Activated T-cell treated with anti-CD3 and anti-CD28 coated beads, Interleukin-2, amount 50 U/mL, for 72 hours (primary cell): ENCODE results near the gene C1orf52. TPM values are rescaled to one million over a fixed set of nuclear protein-coding genes. Genes with fewer than 3 reads are reported as not detected.
A peak's percentile ranks its signal among the peaks of the same experiment; 100 is the strongest.

Experiments
- ATAC-seq, 2 donors: fragments of 150-1000 bp; cut with Tn5 transposase; replicated peaks in 1 of 2; 2 replicates each; pipeline ENCODE4 v1.10.0; 2021; ENCODE audit warnings: moderate library complexity in 2 of 2, mild to moderate bottlenecking in 1 of 2
- DNase-seq, 2 donors: peaks; one replicate each; pipeline ENCODE4 v3.0.0; 2021 to 2022; ENCODE audit warnings: mixed read lengths in 1 of 2
- H3K27ac Mint-ChIP-seq: one replicate; pipeline ENCODE4 v1.8.0; 2022; ENCODE audit warnings: mild to moderate bottlenecking, moderate library complexity, mixed read lengths
- H3K27me3 Mint-ChIP-seq: one replicate; pipeline ENCODE4 v1.8.0; 2022; ENCODE audit warnings: low read depth, mixed read lengths
- H3K36me3 Mint-ChIP-seq, 2 donors: one replicate each; pipeline ENCODE4 v1.8.0; 2022; ENCODE audit warnings: mixed read lengths in 2 of 2, mild to moderate bottlenecking in 1 of 2; ENCODE audit not compliant: insufficient read depth in 2 of 2
- H3K4me1 Mint-ChIP-seq: one replicate; pipeline ENCODE4 v1.8.0; 2022; ENCODE audit warnings: low read depth, mixed read lengths
- H3K4me3 Mint-ChIP-seq, 2 donors: one replicate each; pipeline ENCODE4 v1.8.0; 2022; ENCODE audit warnings: mild to moderate bottlenecking in 2 of 2, mixed read lengths in 2 of 2, moderate library complexity in 2 of 2
- H3K9me3 Mint-ChIP-seq, 2 donors: one replicate each; pipeline ENCODE4 v1.8.0; 2022; ENCODE audit warnings: mixed read lengths in 2 of 2
- total RNA-seq, 2 donors: library from RNA; stranded (reverse); gene quantifications; one replicate each; pipeline ENCODE4 v1.2.3, GENCODE V29; 2022

The C1orf52 gene
- total RNA-seq, 2 donors from 2014 or later: 23.3 to 25.6 TPM

DNA sequence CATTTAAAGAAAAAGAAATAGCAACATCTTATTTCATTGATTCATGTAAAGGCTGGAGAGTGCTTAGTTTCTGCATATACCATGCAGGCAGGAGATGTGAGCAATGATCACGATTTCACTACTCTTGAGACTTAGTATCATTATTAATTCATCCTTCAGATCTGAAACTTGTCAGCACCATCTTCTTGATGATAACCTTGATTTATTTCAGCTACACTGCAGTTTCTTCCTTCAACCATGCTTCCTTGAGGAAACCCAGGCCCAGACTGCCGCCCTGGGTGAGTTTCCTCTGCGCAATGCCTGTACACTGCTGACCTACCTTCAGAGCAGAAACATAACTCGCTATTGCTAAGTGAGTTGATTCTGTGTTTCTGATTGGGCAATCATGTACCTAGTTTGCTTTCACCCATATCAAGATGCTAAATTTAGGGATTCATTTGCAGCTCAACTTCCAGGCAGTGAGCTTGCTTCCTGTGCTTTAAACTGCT, 30.4 kb upstream of the C1orf52 start:
- ATAC-seq (peak; percentile 63 to 67), DNase-seq (no peak)
- no peaks in the 10 kb centered on the region for H3K9me3 Mint-ChIP-seq
- H3K27ac Mint-ChIP-seq: no peak overlapping the region
- H3K27me3 Mint-ChIP-seq: peaks cover 43% of the 10 kb centered on the region
- H3K4me1 Mint-ChIP-seq: peaks cover 19% of the 10 kb centered on the region
- no peak overlapping the region for H3K4me3 Mint-ChIP-seq
- no peaks in the 10 kb centered on the region for H3K36me3 Mint-ChIP-seq

DNA sequence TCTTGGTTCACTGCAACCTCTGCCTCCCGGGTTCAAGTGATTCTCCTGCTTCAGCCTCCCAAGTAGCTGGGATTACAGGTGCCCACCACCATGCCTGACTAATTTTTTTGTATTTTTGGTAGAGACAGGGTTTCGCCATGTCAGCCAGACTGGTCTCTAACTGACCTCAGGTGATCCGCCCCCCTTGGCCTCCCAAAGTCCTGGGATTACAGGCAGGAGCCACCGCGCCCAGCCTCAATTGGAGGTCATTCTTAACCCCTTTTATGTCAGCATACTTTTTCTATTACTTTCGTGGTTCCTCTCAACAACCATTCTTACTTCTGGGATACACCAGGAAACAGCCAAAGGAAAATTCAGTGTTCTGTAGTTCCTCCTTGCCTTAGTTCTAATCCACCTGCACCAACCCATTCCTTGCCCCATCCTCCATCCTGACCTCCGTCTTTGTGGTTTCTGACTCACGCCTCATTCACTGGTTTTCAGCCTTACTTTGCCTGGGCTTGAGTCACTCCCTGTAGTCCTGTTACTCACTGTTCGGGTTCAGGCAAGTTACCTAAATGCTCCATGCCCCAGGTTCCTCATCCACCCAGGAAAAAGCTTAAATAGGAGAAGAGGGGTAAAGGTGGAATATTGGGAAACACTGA, 29.9 kb upstream of the C1orf52 start:
- ATAC-seq: peak; percentile 95 to 96
- Mint-ChIP-seq H3K27ac (no peak overlapping the region), H3K27me3 (peaks cover 43% of the 10 kb centered on the region), H3K9me3 (no peaks in the 10 kb centered on the region), H3K4me3 (no peak overlapping the region), H3K36me3 (no peaks in the 10 kb centered on the region), H3K4me1 (peaks cover 13% of the 10 kb centered on the region)
- DNase-seq: peak; percentile 51 to 54

DNA sequence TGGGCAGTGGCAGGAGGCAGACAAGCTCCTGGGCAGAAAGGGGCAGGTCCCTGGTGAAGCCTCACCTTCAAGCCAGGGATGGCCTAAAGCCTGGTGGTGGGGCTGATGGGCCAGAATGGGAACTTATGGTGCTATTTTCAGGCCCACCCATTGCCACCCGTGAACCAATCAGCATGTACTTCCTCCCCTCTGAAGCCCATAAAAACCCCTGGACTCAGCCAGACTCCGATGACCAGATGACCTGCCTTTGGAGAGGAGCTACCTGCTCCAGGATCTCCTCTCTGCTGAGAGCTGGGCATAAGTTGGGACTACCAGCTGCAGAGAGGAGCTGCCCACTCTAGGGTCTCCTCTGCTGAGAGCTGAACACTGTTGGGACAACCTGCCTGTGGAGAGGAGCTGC, 24.7 kb upstream of the C1orf52 start:
- no peak overlapping the region for H3K27ac Mint-ChIP-seq

DNA sequence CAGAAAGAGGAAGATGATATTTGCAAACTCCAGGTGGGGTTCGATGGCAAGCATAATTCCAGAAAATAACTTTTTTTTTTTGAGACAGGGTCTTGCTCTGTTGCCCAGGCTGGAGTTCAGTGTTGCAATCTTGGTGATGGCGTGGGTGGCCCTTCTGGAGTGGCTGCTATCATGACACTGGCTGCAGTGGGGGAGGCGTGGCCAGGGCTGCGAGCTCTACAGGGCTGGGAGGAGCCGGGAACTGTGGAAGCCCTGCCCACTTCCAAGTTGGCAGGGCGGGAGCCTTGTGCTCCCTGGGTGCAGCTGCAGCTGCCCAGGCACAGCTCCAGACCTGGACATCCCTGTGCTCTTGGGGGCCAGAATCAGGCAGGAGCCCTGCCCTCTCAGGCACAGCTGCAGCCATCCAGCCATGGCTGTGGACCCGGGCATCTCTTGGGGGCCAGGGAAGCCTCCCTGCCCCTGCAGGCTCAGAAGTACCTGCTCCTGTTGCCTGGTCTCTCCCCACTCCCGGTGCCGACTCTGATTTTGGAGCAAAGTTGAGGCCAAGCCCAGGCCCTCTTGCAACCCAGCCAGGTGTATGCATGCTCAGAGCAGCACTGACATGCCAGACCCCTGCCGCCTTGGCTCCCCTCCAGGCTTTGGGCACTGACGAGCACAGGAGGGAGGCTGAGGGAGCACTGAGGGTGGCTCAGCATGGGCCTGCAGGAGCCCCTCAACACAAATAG, 24.2 kb upstream of the C1orf52 start:
- Mint-ChIP-seq H3K36me3 (no peaks in the 10 kb centered on the region), H3K27me3 (peaks cover 18% of the 10 kb centered on the region), H3K4me3 (no peak overlapping the region), H3K9me3 (no peaks in the 10 kb centered on the region), H3K27ac (no peak overlapping the region), H3K4me1 (peaks cover 13% of the 10 kb centered on the region)
- no peak for ATAC-seq
- DNase-seq: no peak

More for the DNA sequence above, 24.7 kb upstream of the C1orf52 start:
- ATAC-seq (no peak), DNase-seq (no peak)
- Mint-ChIP-seq H3K27me3 (peaks cover 19% of the 10 kb centered on the region), H3K4me1 (peaks cover 8% of the 10 kb centered on the region), H3K4me3 (no peak overlapping the region), H3K9me3 (no peaks in the 10 kb centered on the region), H3K36me3 (no peaks in the 10 kb centered on the region)

DNA sequence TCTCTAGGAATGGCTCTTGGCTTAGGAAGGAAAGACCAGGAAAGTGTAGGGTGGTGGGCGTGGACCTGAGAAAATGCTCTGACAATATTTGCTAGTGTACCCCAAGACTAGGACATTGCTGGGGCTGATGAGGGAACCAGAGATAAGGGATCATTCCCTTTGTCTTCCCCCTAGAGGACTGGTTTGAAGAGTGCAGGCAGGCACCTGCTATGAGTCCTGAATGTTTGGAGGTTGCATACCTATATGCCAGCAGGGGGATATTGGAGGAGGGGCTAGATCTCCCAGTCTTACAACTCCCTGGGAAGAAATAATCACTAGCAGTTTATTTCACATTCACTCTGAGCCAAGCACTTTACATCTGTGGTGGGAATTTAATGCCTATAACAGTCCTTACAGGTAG, 23.0 kb upstream of the C1orf52 start:
- Mint-ChIP-seq H3K4me1 (peaks cover 18% of the 10 kb centered on the region), H3K27ac (no peak overlapping the region), H3K27me3 (peaks cover 18% of the 10 kb centered on the region), H3K4me3 (no peak overlapping the region), H3K36me3 (no peaks in the 10 kb centered on the region), H3K9me3 (no peaks in the 10 kb centered on the region)
- no peak for DNase-seq
- no peak for ATAC-seq

DNA sequence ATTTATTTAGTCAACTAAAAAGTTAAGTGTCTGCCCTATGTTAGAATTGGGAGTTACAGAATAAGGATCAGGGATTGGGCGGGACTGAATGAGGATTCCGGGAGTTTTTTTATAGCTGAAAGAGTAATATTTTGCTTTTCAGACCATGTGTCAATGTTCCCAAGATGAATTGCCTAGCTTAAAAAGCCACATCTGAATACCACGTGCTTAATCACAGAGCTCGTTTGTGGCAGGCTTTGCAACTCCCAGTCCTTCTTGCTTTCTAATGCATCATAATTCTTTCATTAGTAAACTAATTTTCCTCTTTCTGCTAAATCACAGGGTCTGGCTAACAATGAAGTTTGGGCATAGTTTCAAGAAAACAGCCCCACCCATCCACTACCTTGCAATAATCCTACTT, 21.2 kb upstream of the C1orf52 start:
- Mint-ChIP-seq H3K9me3 (no peaks in the 10 kb centered on the region), H3K27ac (no peak overlapping the region), H3K36me3 (no peaks in the 10 kb centered on the region), H3K4me3 (no peak overlapping the region), H3K4me1 (peaks cover 27% of the 10 kb centered on the region), H3K27me3 (peaks cover 13% of the 10 kb centered on the region)
- DNase-seq: no peak
- ATAC-seq: no peak

DNA sequence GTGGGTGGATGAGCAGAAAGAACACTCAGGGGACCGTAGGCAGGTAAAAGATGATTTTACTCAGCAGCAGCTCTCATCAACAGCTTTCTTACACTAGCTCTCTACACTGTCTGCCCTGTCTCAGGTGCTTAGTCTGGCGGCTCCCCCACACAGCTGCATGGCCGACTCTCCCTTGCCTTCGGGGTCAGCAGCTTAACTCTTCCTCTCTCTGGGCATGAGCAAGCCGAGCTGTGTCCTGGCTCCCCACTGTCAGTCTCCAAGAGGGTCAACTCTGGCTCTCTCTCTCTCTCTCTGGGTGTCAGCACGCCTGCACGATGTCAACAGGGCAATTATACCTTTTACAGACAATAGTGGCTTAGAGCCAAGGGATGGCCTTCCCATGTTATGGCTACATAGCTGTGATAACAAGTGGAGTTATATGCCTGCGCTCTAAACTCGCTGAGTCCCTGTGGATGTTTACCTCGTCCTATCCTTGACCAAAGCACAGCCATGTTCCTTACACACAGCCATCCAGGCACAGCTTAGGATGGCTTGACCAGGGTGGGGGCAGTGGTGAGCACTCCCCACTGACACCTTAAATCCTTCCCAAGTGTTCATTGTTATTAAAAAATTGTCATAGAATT, 20.1 kb upstream of the C1orf52 start:
- H3K4me1 Mint-ChIP-seq: peaks cover 36% of the 10 kb centered on the region
- peaks cover 12% of the 10 kb centered on the region for H3K27me3 Mint-ChIP-seq
- peaks cover 3 to 4% of the 10 kb centered on the region in 2 donors for H3K36me3 Mint-ChIP-seq
- H3K27ac Mint-ChIP-seq: no peak overlapping the region
- DNase-seq (no peak), ATAC-seq (no peak)
- H3K9me3 Mint-ChIP-seq: no peaks in the 10 kb centered on the region
- H3K4me3 Mint-ChIP-seq: peak overlapping the region in 1 of 2 donors; percentile 7

DNA sequence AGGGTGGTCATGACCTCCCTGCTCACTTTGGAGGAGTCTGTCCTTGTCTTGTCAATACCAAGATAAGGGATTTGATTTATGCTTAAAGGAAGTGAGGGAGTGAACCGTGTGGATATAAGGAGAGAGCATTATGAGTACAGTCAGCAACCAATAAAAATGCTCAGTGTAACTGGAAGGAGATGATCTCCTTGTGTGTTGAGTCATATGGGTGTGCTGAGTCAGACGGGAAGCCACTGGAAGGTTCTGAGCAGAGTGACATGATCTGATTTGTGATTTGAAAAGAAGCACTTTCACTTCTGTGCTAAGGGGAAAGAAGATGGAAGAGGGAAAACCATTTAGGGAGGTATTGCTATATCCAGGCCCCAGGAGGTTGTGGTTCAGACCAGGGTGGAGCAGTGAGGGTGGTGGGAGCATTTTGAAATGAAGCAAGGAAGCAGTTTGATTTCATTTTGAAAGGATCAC, 19.4 kb upstream of the C1orf52 start:
- no peaks in the 10 kb centered on the region for H3K9me3 Mint-ChIP-seq
- ATAC-seq (peak; percentile 36 to 53), DNase-seq (peak; percentile 66)
- H3K27me3 Mint-ChIP-seq: peaks cover 12% of the 10 kb centered on the region
- H3K4me1 Mint-ChIP-seq: peaks cover 43% of the 10 kb centered on the region
- no peak overlapping the region for H3K27ac Mint-ChIP-seq
- H3K4me3 Mint-ChIP-seq: peak overlapping the region; percentile 2 to 7
- H3K36me3 Mint-ChIP-seq: peaks cover 3 to 4% of the 10 kb centered on the region in 2 donors

DNA sequence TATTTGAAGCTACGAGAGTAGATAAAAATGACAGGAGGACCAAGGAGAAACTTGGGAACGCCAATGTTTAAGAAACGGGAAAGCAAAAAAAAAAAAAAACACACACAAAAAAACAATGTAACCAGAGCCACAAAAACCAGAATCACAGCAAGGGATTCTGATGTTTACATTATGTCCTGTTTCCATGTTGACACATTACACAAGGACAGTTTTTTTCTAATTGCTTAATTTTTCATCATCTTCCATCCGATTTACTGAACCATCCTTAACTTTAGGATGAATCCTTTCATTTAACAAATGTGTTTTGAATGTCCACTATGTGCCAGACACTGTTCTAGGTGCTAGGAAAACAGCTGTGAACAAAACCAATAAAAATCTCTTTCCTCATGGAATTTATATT, 18.3 kb upstream of the C1orf52 start:
- Mint-ChIP-seq H3K36me3 (peaks cover 6 to 13% of the 10 kb centered on the region in 2 donors), H3K4me1 (peaks cover 53% of the 10 kb centered on the region), H3K27ac (no peak overlapping the region), H3K4me3 (no peak overlapping the region), H3K27me3 (peaks cover 12% of the 10 kb centered on the region), H3K9me3 (no peaks in the 10 kb centered on the region)
- ATAC-seq (no peak), DNase-seq (no peak)

DNA sequence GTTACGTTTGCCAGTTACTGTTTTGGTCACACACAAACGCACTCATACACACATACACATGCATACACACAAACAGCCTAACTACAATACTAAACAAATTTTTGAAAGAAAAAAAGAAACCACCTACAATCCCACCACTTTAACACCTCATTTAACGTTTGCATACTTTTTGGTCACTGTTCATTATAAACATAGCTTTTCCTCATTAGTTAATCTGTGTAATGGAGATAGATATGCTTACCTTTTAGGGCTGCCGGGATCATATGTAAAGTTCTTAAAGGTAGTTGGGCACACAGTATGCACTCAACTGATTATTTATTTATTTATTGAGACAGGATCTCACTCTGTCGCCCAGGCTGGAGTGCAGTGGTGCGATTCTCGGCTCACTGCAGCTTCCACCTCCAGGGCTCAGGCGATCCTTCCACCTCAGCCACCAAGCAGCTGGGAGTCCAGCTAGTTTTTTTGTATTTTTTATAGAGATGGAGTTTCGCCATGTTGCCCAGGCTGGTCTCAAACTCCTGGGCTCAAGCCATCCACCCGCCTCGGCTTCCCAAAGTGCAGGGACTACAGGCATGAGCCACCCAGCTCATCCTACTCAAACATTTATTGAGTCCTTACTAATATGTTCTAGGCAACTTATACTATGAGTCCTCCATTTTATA, 17.6 kb upstream of the C1orf52 start:
- no peak for DNase-seq
- H3K27ac Mint-ChIP-seq: peak overlapping the region; percentile 61
- peaks cover 6 to 14% of the 10 kb centered on the region in 2 donors for H3K36me3 Mint-ChIP-seq
- H3K4me1 Mint-ChIP-seq: peaks cover 55% of the 10 kb centered on the region
- no peaks in the 10 kb centered on the region for H3K9me3 Mint-ChIP-seq
- no peak for ATAC-seq
- H3K4me3 Mint-ChIP-seq: peak overlapping the region; percentile 85 to 88
- H3K27me3 Mint-ChIP-seq: peaks cover 12% of the 10 kb centered on the region

DNA sequence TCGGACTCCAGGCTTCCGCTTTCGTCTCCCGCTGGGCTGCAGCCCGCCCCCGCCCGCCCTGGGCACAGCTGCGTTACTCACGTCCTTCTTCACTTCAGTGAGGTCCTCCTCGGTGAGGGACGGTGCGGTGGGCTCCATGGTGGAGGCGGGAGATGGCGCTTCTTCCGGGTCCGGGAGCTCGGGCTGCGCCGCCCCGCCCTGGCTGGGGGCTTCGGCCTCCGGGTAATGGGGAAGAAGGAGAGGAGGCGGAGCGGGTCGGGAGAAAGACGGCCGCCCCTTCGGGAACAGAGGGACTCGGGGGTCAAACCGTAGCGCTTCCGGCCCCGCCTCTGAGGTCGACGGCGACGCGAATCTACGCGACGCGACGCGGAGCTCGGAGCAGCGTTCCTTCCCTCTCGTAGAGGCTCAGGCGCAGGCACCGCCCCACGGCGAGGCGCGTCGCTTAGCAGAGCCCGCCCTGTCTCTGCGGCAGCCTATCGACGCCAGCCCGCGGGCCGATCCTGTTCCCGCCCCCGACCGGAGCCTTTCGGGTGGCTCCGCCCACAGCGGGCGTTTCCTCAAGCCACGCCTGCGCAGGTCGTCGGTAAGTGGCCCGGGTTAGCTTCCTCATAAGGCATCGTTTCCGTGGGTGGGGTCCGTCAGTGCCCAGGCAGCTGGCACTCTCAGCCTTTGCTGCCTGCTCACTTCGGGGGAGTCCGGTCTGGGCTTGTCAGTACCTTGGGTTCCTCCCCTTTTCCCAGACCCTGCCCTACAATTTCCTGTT, 16.9 kb upstream of the C1orf52 start, which contains the start of gene BCL10:
Gene BCL10, minus strand, starts transcription at position 418 of the 763 bp plus-strand sequence. Its CDS starts 280 bp downstream, at position 138.
- Mint-ChIP-seq H3K36me3 (peaks cover 6 to 14% of the 10 kb centered on the region in 2 donors), H3K9me3 (no peaks in the 10 kb centered on the region), H3K4me1 (peaks cover 62% of the 10 kb centered on the region), H3K4me3 (peak within 1 kb of the TSS; percentile 85 to 88), H3K27ac (peak within 1 kb of the TSS; percentile 83), H3K27me3 (peaks cover 9% of the 10 kb centered on the region)
- ATAC-seq (peak; percentile 94 to 97), DNase-seq (peak; percentile 98)

DNA sequence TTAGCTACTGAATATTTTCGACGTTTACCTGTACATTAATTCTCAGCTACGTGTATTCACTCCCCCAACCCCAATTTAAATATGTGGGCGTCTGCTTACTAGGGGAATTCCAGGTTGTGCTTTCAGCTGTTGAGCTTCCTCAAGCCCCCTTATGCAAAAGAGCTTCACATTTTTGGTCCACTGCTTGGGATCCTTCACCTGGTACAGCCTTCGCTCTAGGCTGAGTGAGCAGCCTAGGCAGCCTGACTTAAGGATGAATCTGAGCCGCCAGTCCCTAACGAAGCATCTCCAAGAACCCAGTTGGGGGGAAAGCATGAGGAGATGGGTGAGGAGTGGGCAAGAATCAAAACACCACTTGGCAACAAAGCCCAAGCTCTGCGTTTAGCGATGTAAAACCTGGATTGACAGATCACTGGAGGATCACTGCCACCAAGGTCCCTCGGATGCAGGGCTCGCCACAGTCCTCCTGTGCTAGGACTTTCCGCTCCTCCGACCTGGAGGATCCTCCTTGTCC, 16.3 kb upstream of the C1orf52 start:
- H3K4me1 Mint-ChIP-seq: peaks cover 69% of the 10 kb centered on the region
- H3K4me3 Mint-ChIP-seq: peak overlapping the region; percentile 85 to 88
- DNase-seq: no peak
- H3K27me3 Mint-ChIP-seq: peaks cover 2% of the 10 kb centered on the region
- peaks cover 6 to 14% of the 10 kb centered on the region in 2 donors for H3K36me3 Mint-ChIP-seq
- peak overlapping the region; percentile 83 for H3K27ac Mint-ChIP-seq
- ATAC-seq: no peak
- no peaks in the 10 kb centered on the region for H3K9me3 Mint-ChIP-seq
